Progenitor cell of endocrine pancreas (in vitro differentiated cells): ENCODE data around the gene AUP1. TPM values are rescaled to one million over a fixed set of nuclear protein-coding genes. Genes with fewer than 3 reads are reported as not detected.
A peak's percentile ranks its signal among the peaks of the same experiment; 100 is the strongest.

Source experiments
- DNase-seq: peaks from one replicate; pipeline ENCODE4 v3.0.0; 2021; ENCODE audit warnings: low spot score; ENCODE audit not compliant: unreplicated experiment
- H3K27ac Mint-ChIP-seq: 2 replicates; pipeline ENCODE4 v1.8.0; 2021; ENCODE audit warnings: mild to moderate bottlenecking, moderate library complexity, mixed read lengths
- H3K27me3 Mint-ChIP-seq: 2 replicates; pipeline ENCODE4 v1.8.0; 2021; ENCODE audit warnings: mixed read lengths
- H3K36me3 Mint-ChIP-seq: 2 replicates; pipeline ENCODE4 v1.8.0; 2022; ENCODE audit warnings: mixed read lengths; ENCODE audit not compliant: insufficient read depth
- H3K4me1 Mint-ChIP-seq: 2 replicates; pipeline ENCODE4 v1.8.0; 2021; ENCODE audit warnings: low read depth, mixed read lengths
- H3K4me3 Mint-ChIP-seq: 2 replicates; pipeline ENCODE4 v1.8.0; 2021; ENCODE audit warnings: low read depth, mild to moderate bottlenecking, moderate library complexity, mixed read lengths
- H3K9me3 Mint-ChIP-seq: 2 replicates; pipeline ENCODE4 v1.8.0; 2021; ENCODE audit warnings: low read depth, mixed read lengths
- total RNA-seq: library from RNA; stranded (reverse); gene quantifications from 2 replicates; pipeline ENCODE4 v1.2.1, GENCODE V29; 2021
- TF ChIP-seq, protein P1 (sequence below): fragments of 200-600 bp; sonication (generic); IDR thresholded peaks from one replicate; pipeline ENCODE4 v1.5.0; 2021; ENCODE audit warnings: antibody characterized with exemption, mild to moderate bottlenecking; ENCODE audit not compliant: unreplicated experiment

AUP1 gene
- total RNA-seq, 1 donor from 2014 or later = 115 TPM

DNA sequence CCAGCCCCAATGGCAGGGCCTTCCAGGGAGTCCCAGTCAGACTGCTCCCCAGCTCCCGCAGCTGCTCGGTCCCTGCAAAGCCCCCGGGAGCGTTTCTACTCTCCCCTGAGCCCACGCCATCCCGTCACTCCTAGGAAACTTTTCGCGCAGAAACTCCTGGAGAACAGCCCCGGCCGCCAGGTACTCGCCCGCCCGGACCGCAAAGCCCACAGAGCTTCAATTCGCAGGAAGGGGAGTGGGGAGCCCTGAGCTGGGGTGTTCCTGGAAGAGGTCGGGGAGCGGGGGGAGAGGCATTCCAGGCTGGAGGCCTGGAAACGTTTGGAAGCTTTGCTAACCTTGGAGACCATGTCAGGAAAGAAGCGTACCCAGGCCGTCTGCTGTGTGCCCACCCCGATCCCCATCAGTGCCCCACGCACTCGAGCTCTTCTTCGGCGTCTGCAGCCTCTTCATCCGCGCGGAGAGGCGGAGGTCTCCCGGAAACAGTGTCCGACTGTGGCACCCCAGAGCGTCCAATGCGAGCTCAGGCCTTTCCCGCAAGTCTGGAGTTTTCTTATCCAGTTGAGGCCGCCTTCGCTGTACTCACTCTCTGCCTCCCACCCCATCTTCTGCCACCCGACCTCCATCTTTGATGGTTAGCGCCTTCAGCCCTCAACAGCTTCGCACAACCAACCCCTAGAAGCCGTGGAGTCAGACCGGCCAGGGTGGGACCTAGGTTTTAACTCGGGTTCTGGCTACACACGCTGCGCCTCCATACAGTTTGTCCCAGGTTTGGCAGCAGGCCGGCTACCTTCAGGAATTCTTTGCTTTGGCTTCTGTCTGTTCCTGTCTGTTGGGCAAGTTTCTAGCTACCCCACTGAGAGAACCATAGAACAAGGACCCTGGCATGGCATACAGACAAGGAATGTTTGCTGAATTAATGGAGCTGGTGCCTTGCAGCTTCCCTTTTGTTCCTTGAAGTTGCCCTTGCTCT, 25.7 kb downstream of the AUP1 start:
- no peak for DNase-seq
- Mint-ChIP-seq H3K27ac (peak overlapping the region; percentile 94), H3K36me3 (peaks cover 12% of the 10 kb centered on the region), H3K9me3 (no peaks in the 10 kb centered on the region), H3K27me3 (peaks cover 15% of the 10 kb centered on the region), H3K4me3 (peak overlapping the region; percentile 77), H3K4me1 (peaks cover 44% of the 10 kb centered on the region)
- TF ChIP-seq, protein P1, sequence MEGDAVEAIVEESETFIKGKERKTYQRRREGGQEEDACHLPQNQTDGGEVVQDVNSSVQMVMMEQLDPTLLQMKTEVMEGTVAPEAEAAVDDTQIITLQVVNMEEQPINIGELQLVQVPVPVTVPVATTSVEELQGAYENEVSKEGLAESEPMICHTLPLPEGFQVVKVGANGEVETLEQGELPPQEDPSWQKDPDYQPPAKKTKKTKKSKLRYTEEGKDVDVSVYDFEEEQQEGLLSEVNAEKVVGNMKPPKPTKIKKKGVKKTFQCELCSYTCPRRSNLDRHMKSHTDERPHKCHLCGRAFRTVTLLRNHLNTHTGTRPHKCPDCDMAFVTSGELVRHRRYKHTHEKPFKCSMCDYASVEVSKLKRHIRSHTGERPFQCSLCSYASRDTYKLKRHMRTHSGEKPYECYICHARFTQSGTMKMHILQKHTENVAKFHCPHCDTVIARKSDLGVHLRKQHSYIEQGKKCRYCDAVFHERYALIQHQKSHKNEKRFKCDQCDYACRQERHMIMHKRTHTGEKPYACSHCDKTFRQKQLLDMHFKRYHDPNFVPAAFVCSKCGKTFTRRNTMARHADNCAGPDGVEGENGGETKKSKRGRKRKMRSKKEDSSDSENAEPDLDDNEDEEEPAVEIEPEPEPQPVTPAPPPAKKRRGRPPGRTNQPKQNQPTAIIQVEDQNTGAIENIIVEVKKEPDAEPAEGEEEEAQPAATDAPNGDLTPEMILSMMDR = no peak

DNA sequence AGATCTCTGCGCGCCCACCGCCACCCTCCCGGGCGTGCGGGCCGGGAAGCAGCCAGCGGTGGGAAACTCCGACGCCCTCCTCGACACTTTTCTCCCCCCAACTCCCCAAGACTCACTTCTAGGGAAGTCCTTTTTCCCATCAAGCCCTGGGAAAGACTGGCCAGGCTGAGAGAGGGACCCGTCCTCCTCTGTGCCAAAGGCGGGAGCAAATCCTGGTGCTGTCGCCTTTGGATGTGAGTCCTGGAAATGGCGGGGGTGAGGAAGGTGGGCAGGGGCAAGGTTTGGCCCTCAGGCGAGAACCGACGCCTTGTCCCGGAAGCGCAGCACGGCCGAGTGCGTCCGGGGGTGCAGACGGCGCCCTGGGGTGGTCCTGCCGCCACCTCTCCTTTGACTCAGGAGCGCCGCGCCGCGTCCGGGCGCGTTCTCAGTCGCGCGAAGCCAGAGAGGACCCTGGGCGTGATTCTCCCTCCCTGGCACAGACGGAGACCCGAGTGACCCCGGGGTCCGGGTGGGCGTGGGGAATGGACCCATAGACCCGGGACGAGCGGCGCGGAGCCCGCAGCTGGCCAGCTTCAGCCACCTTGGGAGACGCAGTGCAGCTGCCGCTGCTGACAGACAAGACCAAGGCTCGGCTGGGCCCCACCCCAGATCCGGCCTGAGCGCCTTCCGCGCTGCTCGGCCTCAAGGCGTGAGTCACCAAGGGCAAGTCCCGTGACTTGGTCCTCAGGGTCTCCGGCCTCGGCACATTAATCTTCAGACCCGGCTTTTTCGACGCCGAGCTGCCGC, 26.6 kb downstream of the AUP1 start:
- H3K4me1 Mint-ChIP-seq = peaks cover 42% of the 10 kb centered on the region
- TF ChIP-seq, protein P1 = peak; percentile 38
- no peak for DNase-seq
- peak overlapping the region; percentile 77 for H3K4me3 Mint-ChIP-seq
- H3K36me3 Mint-ChIP-seq = peaks cover 12% of the 10 kb centered on the region
- no peaks in the 10 kb centered on the region for H3K9me3 Mint-ChIP-seq
- peak overlapping the region; percentile 94 for H3K27ac Mint-ChIP-seq
- H3K27me3 Mint-ChIP-seq = peaks cover 20% of the 10 kb centered on the region

DNA sequence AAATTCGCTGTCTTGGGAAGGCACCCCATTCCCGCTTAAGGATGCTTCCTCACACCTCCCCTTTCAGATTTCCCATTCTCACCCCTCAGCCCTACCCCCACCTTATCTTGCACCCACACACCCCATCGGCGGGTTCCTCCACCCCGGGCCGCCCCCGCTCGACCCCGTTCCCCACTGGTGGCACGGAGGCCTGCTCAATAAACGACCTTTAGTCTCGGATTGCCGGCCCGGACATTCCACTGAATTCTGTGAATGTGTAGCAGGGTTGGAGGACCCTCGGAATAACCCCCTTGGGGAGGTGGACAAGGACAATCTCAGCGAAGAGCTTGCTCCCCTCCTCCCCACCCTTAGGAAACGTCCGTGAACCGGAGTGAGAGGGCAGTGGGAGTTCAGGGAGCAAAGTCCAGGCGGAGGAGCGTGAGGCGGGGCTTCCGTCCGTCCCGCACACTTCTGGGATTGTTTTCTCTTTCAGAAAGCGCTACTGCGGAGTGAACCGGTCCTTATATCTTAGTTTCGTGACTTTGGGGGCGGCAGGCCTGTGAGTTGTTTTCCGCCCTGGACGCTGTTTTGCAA, 27.3 kb downstream of the AUP1 start:
- no peaks in the 10 kb centered on the region for H3K9me3 Mint-ChIP-seq
- TF ChIP-seq, protein P1 = no peak
- no peak for DNase-seq
- H3K27ac Mint-ChIP-seq = peak overlapping the region; percentile 94
- H3K27me3 Mint-ChIP-seq = peaks cover 23% of the 10 kb centered on the region
- peaks cover 12% of the 10 kb centered on the region for H3K36me3 Mint-ChIP-seq
- peaks cover 44% of the 10 kb centered on the region for H3K4me1 Mint-ChIP-seq
- H3K4me3 Mint-ChIP-seq = peak overlapping the region; percentile 77

DNA sequence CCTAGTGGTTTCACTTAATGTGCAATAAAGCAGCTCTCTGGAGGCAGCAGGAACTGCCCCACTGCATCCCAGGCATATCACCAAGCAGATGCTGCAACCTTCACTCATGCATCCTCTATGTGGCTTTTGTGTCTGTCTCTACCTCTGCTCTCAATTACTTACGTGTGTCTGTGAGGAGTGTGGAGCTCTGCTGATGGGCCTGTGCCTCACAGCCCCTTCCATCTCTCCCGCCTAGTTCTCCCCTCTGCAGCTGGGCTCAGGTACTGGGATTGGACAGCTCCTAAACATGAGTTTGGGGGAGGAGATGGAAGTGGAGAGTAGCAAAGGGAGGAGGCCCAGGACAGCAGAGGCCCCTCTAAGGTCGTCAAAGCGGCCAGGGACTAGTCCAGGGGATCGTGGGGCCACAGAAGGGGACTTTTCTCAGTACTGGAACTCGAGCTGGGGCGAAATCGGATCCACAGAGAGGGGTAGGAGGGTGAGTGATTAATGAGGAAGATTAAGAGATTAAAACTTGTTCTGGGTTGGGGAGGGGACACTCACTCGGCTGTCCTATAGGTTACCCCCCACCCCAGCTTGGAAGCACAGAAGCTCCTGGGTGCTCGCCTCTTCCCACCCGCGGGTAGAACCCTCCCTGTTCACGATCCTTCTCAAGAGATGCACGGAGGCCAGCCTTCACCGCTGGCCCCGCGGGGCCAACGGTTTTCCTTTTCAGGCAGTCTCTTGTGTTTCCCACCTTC, 28.0 kb downstream of the AUP1 start:
- TF ChIP-seq, protein P1 = no peak
- H3K4me3 Mint-ChIP-seq = peak overlapping the region; percentile 77

More for the DNA sequence above, 28.0 kb downstream of the AUP1 start:
- peaks cover 38% of the 10 kb centered on the region for H3K4me1 Mint-ChIP-seq
- DNase-seq = no peak
- H3K9me3 Mint-ChIP-seq = no peaks in the 10 kb centered on the region
- peaks cover 24% of the 10 kb centered on the region for H3K27me3 Mint-ChIP-seq
- H3K27ac Mint-ChIP-seq = peak overlapping the region; percentile 94
- peaks cover 12% of the 10 kb centered on the region for H3K36me3 Mint-ChIP-seq
